GM10248 (cell line): ENCODE results near the gene ISG20.
A peak's percentile ranks its signal among the peaks of the same experiment; 100 is the strongest.

Experiments used
- CTCF ChIA-PET: fragments of 300-600 bp; sonication (Branson Sonifier 250); formaldehyde crosslinking; extraction: SDS; loops from one replicate; lab custom pipeline; 2021; ENCODE audit warnings: antibody characterized with exemption; lab: Yijun Ruan, JAX
- POLR2A ChIA-PET: fragments of 350-650 bp; sonication (Branson Sonifier 250); formaldehyde crosslinking; extraction: SDS; loops from one replicate; lab custom pipeline; 2020; ENCODE audit warnings: antibody characterized with exemption; lab: Yijun Ruan, JAX
- DNase-seq: peaks from one replicate; pipeline ENCODE4 v3.0.0; 2012; ENCODE audit errors: extremely low spot score
- CTCF ChIP-seq: IDR thresholded peaks from 2 replicates; pipeline ENCODE4 v1.5.1; 2012; ENCODE audit warnings: mild to moderate bottlenecking, low read depth; ENCODE audit errors: extremely low read depth, missing control alignments, control extremely low read depth

ISG20 gene

GRCh38 chr15:88647351-88648105 lies 8.7 kb downstream of the ISG20 start:
- ChIA-PET POLR2A (no interaction called here), CTCF (interaction anchor here (1.0 to 3.5 kb wide), 3 partner anchors 8 to 11 kb away, joined by 4 to 21 read pairs (median 6); partner anchors contain the start of gene ISG20)
- no peak for DNase-seq
- no peak for TF ChIP-seq CTCF

GRCh38 chr15:88648357-88649214 lies 9.8 kb downstream of the ISG20 start:
- no peak for DNase-seq
- no peak for TF ChIP-seq CTCF
- POLR2A ChIA-PET: interaction anchor here (0.6 kb wide), 1 partner anchor 210 kb away, joined by 3 read pairs; no protein-coding TSS in a partner anchor
- CTCF ChIA-PET: no interaction called here

- TF ChIP-seq CTCF: no peak
- CTCF ChIA-PET: interaction anchor here (1.1 to 1.3 kb wide), 2 partner anchors 11 to 52 kb away, joined by 3 to 5 read pairs; partner anchors contain the start of gene ISG20
- POLR2A ChIA-PET: interaction anchor here (0.8 kb wide), 1 partner anchor 11 kb away, joined by 3 read pairs; the partner anchor contains the start of gene ISG20
- DNase-seq: peak; percentile 71
Observed at GRCh38 chr15:88649286-88649733, 10.5 kb downstream of the ISG20 start.

- TF ChIP-seq CTCF: no peak
- POLR2A ChIA-PET: interaction anchor here (0.8 kb wide), 1 partner anchor 11 kb away, joined by 3 read pairs; the partner anchor contains the start of gene ISG20
- no peak for DNase-seq
- CTCF ChIA-PET: interaction anchor here (1.1 to 1.3 kb wide), 2 partner anchors 11 to 51 kb away, joined by 3 to 5 read pairs; partner anchors contain the start of gene ISG20
Observed at GRCh38 chr15:88649753-88650551, 11.1 kb downstream of the ISG20 start.

GRCh38 chr15:88650556-88650955 lies 11.7 kb downstream of the ISG20 start:
- DNase-seq: no peak
- CTCF ChIA-PET: interaction anchor here (1.3 kb wide), 1 partner anchor 12 kb away, joined by 5 read pairs; the partner anchor contains the start of gene ISG20
- POLR2A ChIA-PET: no interaction called here
- TF ChIP-seq CTCF: no peak
